WERI-Rb-1 (cell line): ENCODE results near the gene PARM1.

Experiments
- DNase-seq: peaks from one replicate; pipeline ENCODE4 v3.0.0-alpha.2; 2020
- H3K27ac ChIP-seq: fragments of 250-450 bp; sonication (Bioruptor Pico); 2 replicates; pipeline ENCODE4 v1.5.1; 2020; ENCODE audit warnings: mild to moderate bottlenecking, moderate library complexity
- H3K27me3 ChIP-seq: fragments of 250-450 bp; sonication (Bioruptor Pico); 2 replicates; pipeline ENCODE4 v1.5.1; 2021; ENCODE audit warnings: mild to moderate bottlenecking, low read depth, moderate library complexity; ENCODE audit not compliant: insufficient read depth, severe bottlenecking
- H3K36me3 ChIP-seq: fragments of 250-450 bp; sonication (Bioruptor Pico); 2 replicates; pipeline ENCODE4 v1.5.1; 2020; ENCODE audit warnings: mild to moderate bottlenecking, moderate library complexity
- H3K4me3 ChIP-seq: 2 replicates; pipeline ENCODE4 v1.5.1; 2011; ENCODE audit warnings: low read depth, mild to moderate bottlenecking, control low read depth, low read length
- H3K9me3 ChIP-seq: fragments of 250-450 bp; sonication (Bioruptor Pico); 2 replicates; pipeline ENCODE4 v1.5.1; 2021; ENCODE audit warnings: mild to moderate bottlenecking, moderate library complexity; ENCODE audit not compliant: severe bottlenecking
- CTCF ChIP-seq: IDR thresholded peaks from 2 replicates; pipeline ENCODE4 v1.5.1; 2011; ENCODE audit warnings: low read depth, mild to moderate bottlenecking, control low read depth, inconsistent platforms, low read length

PARM1 gene

GRCh38 chr4:75046226-75046625 is 113.3 kb downstream of the PARM1 start:
- Histone ChIP-seq H3K4me3 (no peak overlapping the region), H3K27ac (no peak overlapping the region), H3K27me3 (no peaks in the 10 kb centered on the region), H3K36me3 (no peaks in the 10 kb centered on the region), H3K9me3 (no peaks in the 10 kb centered on the region)
- no peak for TF ChIP-seq CTCF
- DNase-seq: no peak

- no peaks in the 10 kb centered on the region for H3K36me3 ChIP-seq
- no peak for TF ChIP-seq CTCF
- no peak overlapping the region for H3K27ac ChIP-seq
These were observed 113.7 kb downstream of the PARM1 start for GRCh38 chr4:75046641-75047040.

GRCh38 chr4:75048208-75048879 is 115.4 kb downstream of the PARM1 start:
- no peak for DNase-seq
- TF ChIP-seq CTCF: peak; percentile 44
- H3K27me3 ChIP-seq: no peaks in the 10 kb centered on the region
- H3K36me3 ChIP-seq: no peaks in the 10 kb centered on the region
- no peak overlapping the region for H3K27ac ChIP-seq
- H3K4me3 ChIP-seq: no peak overlapping the region
- H3K9me3 ChIP-seq: no peaks in the 10 kb centered on the region

More at GRCh38 chr4:75046641-75047040, 113.7 kb downstream of the PARM1 start:
- Histone ChIP-seq H3K9me3 (no peaks in the 10 kb centered on the region), H3K27me3 (no peaks in the 10 kb centered on the region), H3K4me3 (no peak overlapping the region)
- peak; percentile 21 for DNase-seq

- Histone ChIP-seq H3K27me3 (no peaks in the 10 kb centered on the region), H3K27ac (no peak overlapping the region), H3K9me3 (no peaks in the 10 kb centered on the region), H3K4me3 (no peak overlapping the region), H3K36me3 (no peaks in the 10 kb centered on the region)
- no peak for DNase-seq
- TF ChIP-seq CTCF: no peak
These were observed 118.5 kb downstream of the PARM1 start for GRCh38 chr4:75051431-75051830.

GRCh38 chr4:75053352-75053751 is 120.4 kb downstream of the PARM1 start:
- no peaks in the 10 kb centered on the region for H3K27me3 ChIP-seq
- H3K36me3 ChIP-seq: no peaks in the 10 kb centered on the region
- no peak overlapping the region for H3K27ac ChIP-seq
- TF ChIP-seq CTCF: no peak
- no peak overlapping the region for H3K4me3 ChIP-seq
- no peaks in the 10 kb centered on the region for H3K9me3 ChIP-seq
- DNase-seq: no peak

- H3K36me3 ChIP-seq: no peaks in the 10 kb centered on the region
- H3K9me3 ChIP-seq: no peaks in the 10 kb centered on the region
- no peak overlapping the region for H3K27ac ChIP-seq
- DNase-seq: no peak
- no peak for TF ChIP-seq CTCF
- H3K4me3 ChIP-seq: no peak overlapping the region
- H3K27me3 ChIP-seq: no peaks in the 10 kb centered on the region
These were observed 121.2 kb downstream of the PARM1 start for GRCh38 chr4:75054078-75054477.
